ENCODE measurements around the gene AIFM3.
"Not testable (repeated sequence)": the region's sequence is repeated elsewhere in the genome, so short reads cannot be mapped to it uniquely, and the experiment has no call there.

The AIFM3 gene

GRCh38 chr22:20942203-20942902, 24.7 kb upstream of the AIFM3 start:
- not testable (repeated sequence) for H3K27ac ChIP-seq (ENCODE audit: low read length); H3K4me1 ChIP-seq (ENCODE audit: control insufficient read depth, insufficient read depth, low read length); H3K27me3 ChIP-seq (ENCODE audit: control insufficient read depth in 1 of 2, insufficient read depth in 2 of 2, low read length in 2 of 2); H3K9ac ChIP-seq (ENCODE audit: low read length in 2 of 2); H3K9me3 ChIP-seq (ENCODE audit: control insufficient read depth in 2 of 2, low read length in 2 of 2); H3K36me3 ChIP-seq (ENCODE audit: control insufficient read depth in 2 of 2, insufficient read depth in 2 of 2, low read length in 2 of 2); H3K4me3 ChIP-seq (ENCODE audit: low read length in 2 of 2)

- no peaks in the 10 kb centered on the region for H3K9me3 ChIP-seq (ENCODE audit: control insufficient read depth in 2 of 2, low read length in 2 of 2)
- no peaks in the 10 kb centered on the region for H3K27me3 ChIP-seq (ENCODE audit: control insufficient read depth in 1 of 2, insufficient read depth in 2 of 2, low read length in 2 of 2)
- H3K4me1 ChIP-seq (ENCODE audit: control insufficient read depth, insufficient read depth, low read length): peaks cover 3% of the 10 kb centered on the region
- no peak overlapping the region for H3K4me3 ChIP-seq (ENCODE audit: low read length in 2 of 2)
- H3K36me3 ChIP-seq (ENCODE audit: control insufficient read depth in 2 of 2, insufficient read depth in 2 of 2, low read length in 2 of 2): no peaks in the 10 kb centered on the region
- no peak overlapping the region for H3K9ac ChIP-seq (ENCODE audit: low read length in 2 of 2)
- H3K27ac ChIP-seq (ENCODE audit: low read length): no peak overlapping the region
These were observed 23.7 kb upstream of the AIFM3 start for GRCh38 chr22:20943104-20943933.

GRCh38 chr22:20944042-20944441, 23.0 kb upstream of the AIFM3 start:
- Histone ChIP-seq H3K36me3 (ENCODE audit: control insufficient read depth in 2 of 2, insufficient read depth in 2 of 2, low read length in 2 of 2) (no peaks in the 10 kb centered on the region), H3K9ac (ENCODE audit: low read length in 2 of 2) (no peak overlapping the region), H3K4me3 (ENCODE audit: low read length in 2 of 2) (no peak overlapping the region), H3K27ac (ENCODE audit: low read length) (no peak overlapping the region), H3K4me1 (ENCODE audit: control insufficient read depth, insufficient read depth, low read length) (peaks cover 3% of the 10 kb centered on the region), H3K27me3 (ENCODE audit: control insufficient read depth in 1 of 2, insufficient read depth in 2 of 2, low read length in 2 of 2) (no peaks in the 10 kb centered on the region), H3K9me3 (ENCODE audit: control insufficient read depth in 2 of 2, low read length in 2 of 2) (no peaks in the 10 kb centered on the region)

- Histone ChIP-seq H3K4me3 (ENCODE audit: low read length in 2 of 2) (no peak overlapping the region), H3K27me3 (ENCODE audit: control insufficient read depth in 1 of 2, insufficient read depth in 2 of 2, low read length in 2 of 2) (no peaks in the 10 kb centered on the region), H3K36me3 (ENCODE audit: control insufficient read depth in 2 of 2, insufficient read depth in 2 of 2, low read length in 2 of 2) (peaks cover 7 to 8% of the 10 kb centered on the region in 2 donors), H3K9ac (ENCODE audit: low read length in 2 of 2) (no peak overlapping the region), H3K27ac (ENCODE audit: low read length) (no peak overlapping the region), H3K9me3 (ENCODE audit: control insufficient read depth in 2 of 2, low read length in 2 of 2) (no peaks in the 10 kb centered on the region), H3K4me1 (ENCODE audit: control insufficient read depth, insufficient read depth, low read length) (peaks cover 3% of the 10 kb centered on the region)
These were observed 21.5 kb upstream of the AIFM3 start for GRCh38 chr22:20945578-20945934.

GRCh38 chr22:20946080-20946986, 20.7 kb upstream of the AIFM3 start:
- no peaks in the 10 kb centered on the region for H3K27me3 ChIP-seq (ENCODE audit: control insufficient read depth in 1 of 2, insufficient read depth in 2 of 2, low read length in 2 of 2)
- H3K27ac ChIP-seq (ENCODE audit: low read length): no peak overlapping the region
- no peaks in the 10 kb centered on the region for H3K9me3 ChIP-seq (ENCODE audit: control insufficient read depth in 2 of 2, low read length in 2 of 2)
- no peak overlapping the region for H3K4me3 ChIP-seq (ENCODE audit: low read length in 2 of 2)
- H3K36me3 ChIP-seq (ENCODE audit: control insufficient read depth in 2 of 2, insufficient read depth in 2 of 2, low read length in 2 of 2): peaks cover 14 to 16% of the 10 kb centered on the region in 2 donors
- H3K9ac ChIP-seq (ENCODE audit: low read length in 2 of 2): no peak overlapping the region
- peaks cover 3% of the 10 kb centered on the region for H3K4me1 ChIP-seq (ENCODE audit: control insufficient read depth, insufficient read depth, low read length)

GRCh38 chr22:20946991-20947390, 20.1 kb upstream of the AIFM3 start:
- Histone ChIP-seq H3K27me3 (ENCODE audit: control insufficient read depth in 1 of 2, insufficient read depth in 2 of 2, low read length in 2 of 2) (no peaks in the 10 kb centered on the region), H3K4me1 (ENCODE audit: control insufficient read depth, insufficient read depth, low read length) (peaks cover 3% of the 10 kb centered on the region), H3K4me3 (ENCODE audit: low read length in 2 of 2) (no peak overlapping the region), H3K9me3 (ENCODE audit: control insufficient read depth in 2 of 2, low read length in 2 of 2) (no peaks in the 10 kb centered on the region), H3K9ac (ENCODE audit: low read length in 2 of 2) (no peak overlapping the region), H3K36me3 (ENCODE audit: control insufficient read depth in 2 of 2, insufficient read depth in 2 of 2, low read length in 2 of 2) (peaks cover 20 to 22% of the 10 kb centered on the region in 2 donors), H3K27ac (ENCODE audit: low read length) (no peak overlapping the region)

- Histone ChIP-seq H3K27ac (ENCODE audit: low read length) (no peak overlapping the region), H3K9me3 (ENCODE audit: control insufficient read depth in 2 of 2, low read length in 2 of 2) (no peaks in the 10 kb centered on the region), H3K36me3 (ENCODE audit: control insufficient read depth in 2 of 2, insufficient read depth in 2 of 2, low read length in 2 of 2) (peaks cover 27 to 32% of the 10 kb centered on the region in 2 donors), H3K27me3 (ENCODE audit: control insufficient read depth in 1 of 2, insufficient read depth in 2 of 2, low read length in 2 of 2) (no peaks in the 10 kb centered on the region), H3K4me3 (ENCODE audit: low read length in 2 of 2) (no peak overlapping the region), H3K9ac (ENCODE audit: low read length in 2 of 2) (no peak overlapping the region), H3K4me1 (ENCODE audit: control insufficient read depth, insufficient read depth, low read length) (peaks cover 3% of the 10 kb centered on the region)
These were observed 18.6 kb upstream of the AIFM3 start for GRCh38 chr22:20948450-20948849.

- Histone ChIP-seq H3K27me3 (ENCODE audit: control insufficient read depth in 1 of 2, insufficient read depth in 2 of 2, low read length in 2 of 2) (no peaks in the 10 kb centered on the region), H3K4me3 (ENCODE audit: low read length in 2 of 2) (no peak overlapping the region), H3K9ac (ENCODE audit: low read length in 2 of 2) (no peak overlapping the region), H3K27ac (ENCODE audit: low read length) (no peak overlapping the region), H3K9me3 (ENCODE audit: control insufficient read depth in 2 of 2, low read length in 2 of 2) (no peaks in the 10 kb centered on the region), H3K36me3 (ENCODE audit: control insufficient read depth in 2 of 2, insufficient read depth in 2 of 2, low read length in 2 of 2) (peaks cover 30 to 35% of the 10 kb centered on the region in 2 donors), H3K4me1 (ENCODE audit: control insufficient read depth, insufficient read depth, low read length) (peaks cover 3% of the 10 kb centered on the region)
These were observed 18.1 kb upstream of the AIFM3 start for GRCh38 chr22:20948989-20949388.

- no peak overlapping the region for H3K4me3 ChIP-seq (ENCODE audit: low read length in 2 of 2)
- H3K27me3 ChIP-seq (ENCODE audit: control insufficient read depth in 1 of 2, insufficient read depth in 2 of 2, low read length in 2 of 2): no peaks in the 10 kb centered on the region
- H3K27ac ChIP-seq (ENCODE audit: low read length): no peak overlapping the region
- peaks cover under 1% of the 10 kb centered on the region for H3K4me1 ChIP-seq (ENCODE audit: control insufficient read depth, insufficient read depth, low read length)
- no peak overlapping the region for H3K9ac ChIP-seq (ENCODE audit: low read length in 2 of 2)
- no peaks in the 10 kb centered on the region for H3K9me3 ChIP-seq (ENCODE audit: control insufficient read depth in 2 of 2, low read length in 2 of 2)
- H3K36me3 ChIP-seq (ENCODE audit: control insufficient read depth in 2 of 2, insufficient read depth in 2 of 2, low read length in 2 of 2): peaks cover 31 to 35% of the 10 kb centered on the region in 2 donors
These were observed 17.3 kb upstream of the AIFM3 start for GRCh38 chr22:20949698-20950183.

- Histone ChIP-seq H3K4me1 (ENCODE audit: control insufficient read depth, insufficient read depth, low read length) (no peaks in the 10 kb centered on the region), H3K9me3 (ENCODE audit: control insufficient read depth in 2 of 2, low read length in 2 of 2) (no peaks in the 10 kb centered on the region), H3K27ac (ENCODE audit: low read length) (no peak overlapping the region), H3K9ac (ENCODE audit: low read length in 2 of 2) (no peak overlapping the region), H3K27me3 (ENCODE audit: control insufficient read depth in 1 of 2, insufficient read depth in 2 of 2, low read length in 2 of 2) (no peaks in the 10 kb centered on the region), H3K36me3 (ENCODE audit: control insufficient read depth in 2 of 2, insufficient read depth in 2 of 2, low read length in 2 of 2) (peaks cover 31 to 35% of the 10 kb centered on the region in 2 donors), H3K4me3 (ENCODE audit: low read length in 2 of 2) (no peak overlapping the region)
These were observed 15.7 kb upstream of the AIFM3 start for GRCh38 chr22:20951151-20951931.

Measured in stomach smooth muscle (tissue), 2 donors.